SJSA1 (cell line): ENCODE results near the gene CCDC40. TPM values are rescaled to one million over a fixed set of nuclear protein-coding genes. Genes with fewer than 3 reads are reported as not detected.

Experiments
- DNase-seq, 2 experiments: peaks; one replicate each; pipeline ENCODE4 v3.0.0-alpha.2; 2015 to 2020; ENCODE audit warnings: low spot score in 2 of 2, low read depth in 1 of 2
- H3K27ac ChIP-seq: fragments of 250-450 bp; sonication (Bioruptor Pico); 2 replicates; pipeline ENCODE4 v1.5.1; 2020; ENCODE audit warnings: mild to moderate bottlenecking, moderate library complexity
- H3K27me3 ChIP-seq: fragments of 250-450 bp; sonication (Bioruptor Pico); replicated peaks from 2 replicates; pipeline ENCODE4 v1.5.1; 2020; ENCODE audit warnings: mild to moderate bottlenecking, moderate library complexity
- H3K36me3 ChIP-seq: fragments of 250-450 bp; sonication (Bioruptor Pico); 2 replicates; pipeline ENCODE4 v1.5.1; 2020; ENCODE audit warnings: mild to moderate bottlenecking
- H3K4me1 ChIP-seq: fragments of 250-450 bp; sonication (Bioruptor Pico); replicated peaks from 2 replicates; pipeline ENCODE4 v1.6.1; 2021; ENCODE audit warnings: mild to moderate bottlenecking
- H3K4me3 ChIP-seq: fragments of 250-450 bp; sonication (Bioruptor Pico); 2 replicates; pipeline ENCODE4 v1.5.1; 2020; ENCODE audit warnings: mild to moderate bottlenecking
- H3K9me3 ChIP-seq: fragments of 250-450 bp; sonication (Bioruptor Pico); replicated peaks from 2 replicates; pipeline ENCODE4 v1.5.1; 2020; ENCODE audit warnings: mild to moderate bottlenecking
- total RNA-seq: library from RNA; depleted of rRNA; stranded (reverse); fragments of >200 nt; shearing (Covaris generic); gene quantifications from 2 replicates; pipeline ENCODE4 v1.2.3, GENCODE V29; 2014

The CCDC40 gene
- total RNA-seq, 1 experiment from 2014 or later = 2.2 TPM

DNA sequence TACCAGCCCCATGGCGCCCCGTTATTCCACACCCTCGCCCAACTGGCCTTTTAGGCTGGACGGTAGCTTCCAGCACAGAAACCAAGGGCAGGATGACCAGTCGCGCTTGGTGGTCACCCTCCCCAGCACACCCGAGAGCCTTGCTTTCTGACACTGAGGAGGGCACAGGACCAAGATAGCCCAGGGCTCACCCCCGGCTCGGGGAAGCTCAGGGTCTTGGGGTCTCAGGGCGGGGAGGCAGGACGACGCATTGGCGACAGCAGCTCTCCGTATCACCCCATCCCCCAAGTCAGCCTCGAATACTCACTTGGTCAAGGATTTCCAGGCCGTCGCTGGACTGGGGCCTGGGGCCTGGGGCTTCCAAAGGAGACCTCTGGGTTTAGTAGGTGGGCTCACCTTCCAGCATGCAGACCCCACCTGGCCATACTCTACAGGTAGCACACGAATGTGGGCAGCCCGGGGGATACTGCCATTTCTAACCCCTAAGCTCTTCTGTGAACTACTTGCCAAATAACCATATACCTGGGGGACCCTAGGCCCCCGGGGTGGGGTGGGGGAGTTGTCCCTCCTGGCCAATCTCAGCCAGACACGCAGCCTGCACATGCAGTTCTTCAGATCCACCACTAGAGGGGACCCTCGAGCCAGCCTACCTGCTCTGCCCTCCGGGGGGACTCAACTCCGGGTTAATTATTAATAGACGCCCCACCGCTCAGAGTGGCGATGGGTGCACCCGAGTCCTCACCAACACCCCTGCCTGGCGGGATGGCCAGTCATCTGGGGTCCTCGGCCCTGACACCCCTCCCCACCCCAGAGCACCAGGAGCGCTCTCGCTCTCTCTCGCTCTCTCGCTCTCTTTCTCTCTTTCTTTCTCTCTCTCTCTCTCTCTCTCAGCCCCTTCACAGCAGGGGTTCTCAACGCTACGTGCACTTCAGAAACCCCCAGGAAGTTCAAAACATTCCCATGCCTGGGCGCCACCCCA lies 30.8 kb upstream of the CCDC40 start:
- H3K36me3 ChIP-seq = peaks cover 38% of the 10 kb centered on the region
- peak in 1 of 2 experiments; percentile 67 for DNase-seq

DNA sequence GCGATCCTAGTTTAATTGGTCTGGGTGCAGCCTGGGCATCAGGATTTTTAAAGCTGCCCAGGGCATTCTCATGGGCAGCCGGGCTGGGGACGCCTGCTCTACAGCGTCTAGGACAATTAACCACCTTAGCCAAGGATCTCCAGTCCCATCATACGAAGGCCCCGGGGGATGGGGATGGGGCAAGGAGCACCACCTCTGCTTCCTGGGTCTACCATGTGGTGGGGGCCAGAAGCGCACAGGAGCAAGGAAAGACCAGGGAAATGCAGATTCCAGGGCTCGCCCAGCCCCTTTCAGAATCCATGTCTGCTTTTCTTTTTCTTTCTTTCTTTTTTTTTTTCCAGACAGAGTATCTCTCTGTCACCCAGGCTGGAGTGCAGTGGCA lies 30.1 kb upstream of the CCDC40 start:
- DNase-seq = no peak
- H3K36me3 ChIP-seq = peaks cover 36% of the 10 kb centered on the region
- no peaks in the 10 kb centered on the region for H3K27me3 ChIP-seq
- no peak overlapping the region for H3K27ac ChIP-seq
- peaks cover 5% of the 10 kb centered on the region for H3K4me1 ChIP-seq
- H3K4me3 ChIP-seq = no peak overlapping the region
- H3K9me3 ChIP-seq = no peaks in the 10 kb centered on the region

More for the DNA sequence above, 30.8 kb upstream of the CCDC40 start:
- Histone ChIP-seq H3K9me3 (no peaks in the 10 kb centered on the region), H3K27me3 (no peaks in the 10 kb centered on the region), H3K27ac (no peak overlapping the region), H3K4me3 (no peak overlapping the region), H3K4me1 (peaks cover 5% of the 10 kb centered on the region)

DNA sequence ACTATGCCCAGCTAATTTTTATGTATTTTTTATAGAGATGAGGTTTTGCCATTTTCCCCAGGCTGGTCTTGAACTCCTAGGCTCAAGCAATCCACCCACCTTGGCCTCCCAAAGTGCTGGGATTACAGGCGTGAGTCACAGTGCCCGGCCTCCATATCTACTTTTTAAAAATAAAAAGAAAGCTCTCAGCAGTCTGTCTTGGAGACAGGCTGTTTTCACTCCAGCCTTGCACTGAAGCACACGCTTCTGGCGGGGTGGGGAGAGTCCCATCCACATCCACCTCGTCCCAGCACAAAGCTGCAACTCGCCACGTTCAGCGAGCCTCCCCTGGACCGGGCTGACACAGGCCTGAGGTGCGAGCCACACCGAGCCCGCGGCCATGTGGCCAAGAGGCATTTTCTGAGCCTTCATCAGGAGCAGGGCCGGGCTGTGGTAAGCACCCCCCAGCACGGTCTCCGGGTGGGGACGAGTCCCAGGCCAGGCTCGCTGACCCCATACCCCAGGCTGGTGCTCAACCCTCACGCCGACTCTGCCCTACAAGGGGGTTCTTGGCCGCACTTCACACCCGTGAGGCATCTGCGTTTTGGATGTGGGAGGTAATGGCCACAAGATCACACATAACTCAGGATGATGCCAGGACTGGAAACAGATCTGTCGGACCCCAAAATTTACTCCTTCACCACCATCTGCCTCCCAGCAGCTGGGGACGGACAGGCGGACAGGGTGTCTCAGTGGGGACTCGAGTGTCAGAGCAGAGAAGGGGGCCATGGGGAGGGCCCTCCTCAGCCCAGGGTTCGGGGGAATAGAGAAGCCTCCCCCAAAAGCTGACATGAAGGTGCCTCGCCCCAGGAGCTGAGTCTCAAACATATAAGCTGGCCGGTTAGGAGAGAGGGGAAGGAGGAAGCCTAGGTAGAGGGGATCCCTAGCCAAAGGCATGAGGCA lies 29.4 kb upstream of the CCDC40 start:
- Histone ChIP-seq H3K9me3 (no peaks in the 10 kb centered on the region), H3K27me3 (no peaks in the 10 kb centered on the region), H3K27ac (no peak overlapping the region), H3K4me1 (peaks cover 5% of the 10 kb centered on the region), H3K36me3 (peaks cover 41% of the 10 kb centered on the region), H3K4me3 (no peak overlapping the region)
- no peak for DNase-seq

DNA sequence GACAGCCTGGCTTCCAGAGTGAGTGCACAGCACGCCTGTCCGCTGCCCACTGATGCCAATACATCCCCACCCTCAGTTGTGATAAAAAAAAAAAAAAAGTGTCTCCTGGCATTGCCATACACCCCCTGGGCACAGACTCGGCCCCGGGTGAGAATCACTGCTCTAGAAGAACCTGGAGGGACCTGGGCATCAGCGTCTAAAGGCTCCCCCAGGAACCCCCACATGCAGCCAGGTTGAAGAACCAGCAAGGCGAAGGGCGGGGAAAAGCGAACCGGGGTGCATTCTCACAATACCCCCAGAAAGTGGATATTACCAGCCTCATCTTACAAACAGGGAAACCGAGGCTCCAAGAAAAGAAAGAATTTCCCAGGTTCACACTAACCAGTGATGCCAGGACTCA lies 28.5 kb upstream of the CCDC40 start:
- Histone ChIP-seq H3K9me3 (no peaks in the 10 kb centered on the region), H3K27ac (no peak overlapping the region), H3K36me3 (peaks cover 38% of the 10 kb centered on the region), H3K4me1 (peaks cover 5% of the 10 kb centered on the region), H3K4me3 (no peak overlapping the region), H3K27me3 (no peaks in the 10 kb centered on the region)
- no peak for DNase-seq

DNA sequence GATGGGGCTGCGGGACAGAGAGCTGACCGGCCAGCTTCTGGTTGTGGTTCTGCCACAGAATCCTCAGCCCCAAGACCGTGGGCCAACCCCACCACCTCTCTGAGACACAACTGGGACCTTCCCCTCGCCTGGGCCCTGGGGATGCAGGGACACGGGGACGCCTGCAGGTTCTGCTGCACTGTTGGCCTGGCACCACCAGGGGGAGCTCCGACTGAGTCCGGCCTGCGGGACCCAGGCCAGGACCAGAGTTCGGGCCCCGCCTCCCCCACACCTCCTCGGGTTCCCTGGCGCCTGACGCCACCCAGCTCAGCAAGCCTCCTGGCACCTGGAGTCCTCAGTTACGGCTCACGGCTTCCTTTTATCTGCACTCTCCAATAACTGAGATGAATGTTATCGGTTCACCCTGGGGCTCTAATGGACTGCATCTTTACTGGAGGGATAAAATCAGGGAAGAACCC lies 28.0 kb upstream of the CCDC40 start:
- Histone ChIP-seq H3K36me3 (peaks cover 41% of the 10 kb centered on the region), H3K4me1 (peaks cover 5% of the 10 kb centered on the region), H3K4me3 (no peak overlapping the region), H3K27me3 (no peaks in the 10 kb centered on the region), H3K9me3 (no peaks in the 10 kb centered on the region), H3K27ac (no peak overlapping the region)
- peak; percentile 71 to 88 for DNase-seq

DNA sequence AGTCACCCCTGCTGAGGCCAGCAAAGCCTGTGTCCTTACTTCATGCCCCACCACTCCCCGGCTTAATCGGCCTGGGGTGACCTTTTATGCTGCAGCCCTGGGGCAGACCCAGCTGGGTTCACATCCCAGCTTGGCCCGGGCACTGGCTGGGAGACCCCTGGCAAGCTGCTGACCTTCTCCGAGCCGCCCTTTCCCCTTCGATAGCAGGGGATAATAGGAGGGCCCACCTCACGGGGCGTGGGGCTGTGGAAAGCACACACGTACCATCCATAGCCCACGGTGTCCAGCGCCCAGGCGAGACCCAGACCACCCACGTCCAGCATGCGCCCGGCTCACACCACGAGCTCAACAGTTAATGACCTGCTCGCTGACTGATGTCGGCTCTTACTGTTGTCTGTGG lies 27.6 kb upstream of the CCDC40 start:
- no peaks in the 10 kb centered on the region for H3K27me3 ChIP-seq
- H3K9me3 ChIP-seq = no peaks in the 10 kb centered on the region
- no peak overlapping the region for H3K4me3 ChIP-seq
- peaks cover 5% of the 10 kb centered on the region for H3K4me1 ChIP-seq
- H3K27ac ChIP-seq = no peak overlapping the region
- DNase-seq = no peak
- H3K36me3 ChIP-seq = peaks cover 42% of the 10 kb centered on the region

DNA sequence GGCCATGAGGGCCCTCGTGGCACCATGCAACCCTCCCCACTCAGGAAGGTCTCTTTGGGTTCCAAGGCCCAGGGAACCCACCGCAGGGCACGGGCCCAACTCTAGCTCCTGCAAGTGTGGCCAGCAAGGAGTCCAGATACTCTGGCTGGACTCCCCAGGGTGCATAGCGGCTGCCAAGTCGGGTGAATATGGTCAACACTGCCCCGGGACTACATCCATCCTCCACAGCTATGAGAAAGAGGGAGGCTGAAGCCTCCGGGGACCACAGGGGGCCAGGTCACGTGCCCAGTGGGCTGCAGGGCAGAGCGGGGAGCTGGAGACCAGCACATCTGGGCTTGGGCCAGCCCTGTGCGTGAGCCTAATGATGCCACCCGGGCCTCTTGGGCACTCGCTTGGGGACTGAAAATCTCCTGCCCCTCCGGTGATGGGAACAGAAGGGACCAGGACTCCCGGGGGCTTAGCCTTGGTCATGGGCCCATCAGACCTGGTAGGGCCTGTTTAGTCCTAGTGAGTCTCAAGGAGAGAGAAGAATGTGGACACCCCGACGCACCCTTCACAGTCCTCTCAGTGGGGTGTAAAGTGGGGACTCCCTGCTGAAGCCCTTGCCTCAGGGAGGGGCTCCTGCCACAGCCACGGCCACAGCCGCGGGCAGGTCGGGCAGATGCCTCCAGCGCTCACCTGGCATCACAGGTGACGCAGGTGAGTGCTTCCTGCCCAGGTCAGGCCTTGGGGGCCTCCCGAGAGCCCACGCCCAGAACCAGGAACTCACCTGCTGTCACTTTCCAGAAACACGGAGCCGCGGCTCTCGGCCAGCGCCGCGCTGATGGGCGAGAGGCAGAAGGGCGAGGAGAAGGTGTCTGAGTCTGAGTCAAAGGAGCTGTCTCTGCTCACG lies 26.8 kb upstream of the CCDC40 start:
- Histone ChIP-seq H3K4me1 (peaks cover 5% of the 10 kb centered on the region), H3K27me3 (no peaks in the 10 kb centered on the region), H3K9me3 (no peaks in the 10 kb centered on the region), H3K36me3 (peaks cover 42% of the 10 kb centered on the region), H3K4me3 (no peak overlapping the region), H3K27ac (no peak overlapping the region)
- DNase-seq = no peak

DNA sequence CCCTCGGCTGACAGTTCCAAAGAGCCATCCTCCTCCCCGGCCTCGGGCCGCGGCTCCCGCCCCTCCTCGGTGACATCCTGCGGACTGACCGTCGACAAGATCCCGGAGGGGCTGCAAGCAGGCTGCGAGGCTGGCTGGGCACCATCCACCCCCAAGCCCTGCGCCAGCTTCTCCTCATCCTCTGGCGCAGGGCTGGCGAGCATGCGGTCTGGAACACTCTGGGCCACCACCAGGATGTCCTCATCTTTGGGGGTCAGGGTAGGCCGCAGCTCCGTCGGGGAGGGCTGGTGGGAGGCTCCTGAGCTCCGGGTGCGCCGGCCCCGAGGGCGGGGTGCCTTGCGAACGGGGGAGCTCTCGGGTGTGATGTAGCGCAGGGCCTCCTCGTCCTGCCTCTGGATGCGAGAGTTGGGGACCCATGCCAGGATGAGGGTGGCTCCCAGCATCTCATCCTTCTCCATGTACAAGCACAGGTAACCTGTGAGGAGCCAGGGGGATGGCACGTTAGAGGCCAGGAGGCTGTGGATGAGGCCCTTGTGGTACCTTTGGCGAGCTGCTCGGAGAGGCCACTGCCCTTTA lies 26.1 kb upstream of the CCDC40 start:
- no peak overlapping the region for H3K4me3 ChIP-seq
- no peak overlapping the region for H3K27ac ChIP-seq
- H3K9me3 ChIP-seq = no peaks in the 10 kb centered on the region
- H3K36me3 ChIP-seq = peaks cover 47% of the 10 kb centered on the region
- H3K27me3 ChIP-seq = no peaks in the 10 kb centered on the region
- peaks cover 5% of the 10 kb centered on the region for H3K4me1 ChIP-seq
- no peak for DNase-seq

DNA sequence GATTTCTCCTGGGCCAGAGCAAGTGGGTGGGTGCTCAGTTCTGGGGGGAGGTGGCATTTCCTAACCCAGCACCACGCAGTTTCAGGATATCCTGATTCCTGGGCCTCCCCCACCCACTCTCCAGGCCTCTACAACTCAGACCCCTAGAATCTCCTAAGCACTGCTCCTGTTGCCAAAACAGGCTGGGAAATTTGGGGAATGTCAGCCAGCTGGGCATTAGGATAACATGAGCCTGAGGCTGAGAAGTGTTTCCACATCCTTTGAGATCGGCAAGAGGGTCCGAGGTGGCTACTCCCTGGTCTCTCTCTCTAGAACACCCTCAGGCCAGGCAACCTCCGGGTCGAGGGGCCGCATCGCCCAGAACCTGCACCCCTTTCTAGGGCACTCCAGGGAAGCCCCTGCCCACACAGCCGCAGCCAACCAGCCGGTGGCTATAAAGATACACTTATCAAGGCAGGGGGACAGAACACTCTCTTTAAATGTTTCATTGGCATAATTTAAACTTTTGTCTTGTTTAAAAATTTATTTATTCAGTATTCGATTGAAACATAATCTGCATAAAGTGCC lies 24.4 kb upstream of the CCDC40 start:
- H3K27me3 ChIP-seq = no peaks in the 10 kb centered on the region
- DNase-seq = no peak
- no peaks in the 10 kb centered on the region for H3K9me3 ChIP-seq
- H3K4me1 ChIP-seq = no peaks in the 10 kb centered on the region; the same call in 1 of the 2 replicates
- H3K4me3 ChIP-seq = no peak overlapping the region
- peaks cover 47% of the 10 kb centered on the region for H3K36me3 ChIP-seq
- H3K27ac ChIP-seq = no peak overlapping the region

DNA sequence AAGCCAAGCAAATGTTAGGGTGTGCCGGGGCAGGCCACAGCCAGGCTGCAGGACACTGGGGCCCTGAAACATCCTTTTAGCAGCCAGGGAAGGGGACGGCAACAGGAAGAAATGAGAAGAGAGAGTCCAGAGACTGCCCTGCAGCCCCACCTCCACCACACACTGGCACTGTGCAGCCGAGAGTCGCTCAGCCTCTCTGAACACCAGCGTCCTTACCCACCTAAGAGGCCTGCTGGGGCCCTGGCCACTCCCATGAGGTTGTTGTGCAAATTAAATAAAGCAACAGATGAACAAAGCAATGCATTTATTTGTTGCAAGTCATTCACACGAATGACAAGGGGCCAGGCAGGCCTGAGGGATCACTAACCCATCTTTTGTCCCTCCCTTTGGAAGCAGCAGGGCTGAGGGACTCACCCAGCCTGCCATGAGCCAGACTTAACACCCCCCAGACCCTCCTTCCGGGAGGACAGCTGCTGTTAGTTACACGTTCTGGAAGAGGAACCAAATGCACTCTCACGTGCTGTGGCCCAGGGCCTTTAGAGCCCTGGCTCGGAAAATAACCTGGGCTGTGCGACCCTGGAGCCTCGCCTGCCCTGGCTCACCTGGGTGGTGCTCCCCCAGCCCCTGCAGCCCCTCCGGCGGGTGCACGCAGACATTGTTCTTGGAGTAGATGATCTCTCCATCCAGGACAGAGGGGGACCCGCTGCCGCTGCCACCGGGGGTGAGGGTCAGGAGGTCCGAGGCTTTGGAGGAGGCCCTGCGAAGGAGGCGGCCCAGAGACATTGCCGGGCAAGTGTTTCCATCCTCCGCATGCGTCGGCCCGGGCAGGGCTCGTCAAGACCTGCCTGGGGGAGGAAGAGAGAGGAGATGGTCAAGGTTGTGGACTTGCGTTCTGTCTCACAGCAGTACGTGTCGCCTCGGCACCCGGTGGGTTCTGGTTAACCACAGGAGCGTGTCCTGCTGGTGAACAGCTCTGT lies 23.4 kb upstream of the CCDC40 start:
- Histone ChIP-seq H3K9me3 (no peaks in the 10 kb centered on the region), H3K27ac (no peak overlapping the region), H3K4me1 (no peaks in the 10 kb centered on the region; the same call in 1 of the 2 replicates), H3K4me3 (no peak overlapping the region), H3K27me3 (no peaks in the 10 kb centered on the region), H3K36me3 (peaks cover 47% of the 10 kb centered on the region)
- no peak for DNase-seq

DNA sequence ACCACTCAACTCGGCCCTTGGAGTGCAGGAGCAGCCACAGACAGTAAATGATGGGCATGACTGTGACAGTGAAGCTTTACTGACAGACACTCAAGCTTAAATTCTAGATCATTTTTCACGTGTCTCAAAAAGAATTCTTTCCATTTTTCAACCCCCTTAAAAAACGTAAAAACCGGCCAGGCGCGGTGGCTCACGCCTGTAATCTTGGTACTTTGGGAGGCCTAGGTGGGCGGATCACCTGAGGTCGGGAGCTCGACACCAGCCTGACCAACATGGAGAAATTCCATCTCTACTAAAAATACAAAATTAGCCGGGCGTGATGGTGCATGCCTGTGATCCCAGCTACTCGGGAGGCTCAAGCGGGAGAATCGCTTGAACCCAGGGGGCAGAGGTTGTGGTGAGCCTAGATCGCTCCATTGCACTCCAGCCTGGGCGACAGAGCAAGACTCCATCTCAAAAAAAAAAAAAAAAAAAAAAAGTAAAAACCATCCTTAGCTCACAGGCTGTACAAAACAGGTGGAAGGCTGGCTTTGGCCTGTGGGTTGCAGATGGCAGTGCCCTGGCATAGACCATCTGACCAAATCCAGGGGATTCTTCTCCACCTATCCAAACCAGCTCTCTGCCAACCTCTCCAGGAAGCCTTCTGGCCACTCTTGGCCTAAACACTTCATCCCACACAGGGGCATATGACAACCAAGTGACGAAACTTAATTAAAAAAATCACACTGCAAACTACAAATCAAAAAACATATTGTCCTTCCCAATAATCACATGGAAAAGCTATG lies 19.0 kb upstream of the CCDC40 start:
- H3K4me3 ChIP-seq = no peak overlapping the region
- DNase-seq = no peak
- H3K27me3 ChIP-seq = no peaks in the 10 kb centered on the region
- no peak overlapping the region for H3K27ac ChIP-seq
- no peaks in the 10 kb centered on the region for H3K9me3 ChIP-seq
- no peaks in the 10 kb centered on the region for H3K4me1 ChIP-seq
- H3K36me3 ChIP-seq = peaks cover 17% of the 10 kb centered on the region
